ENCODE data around the gene PCK2.

Gene PCK2

DNA sequence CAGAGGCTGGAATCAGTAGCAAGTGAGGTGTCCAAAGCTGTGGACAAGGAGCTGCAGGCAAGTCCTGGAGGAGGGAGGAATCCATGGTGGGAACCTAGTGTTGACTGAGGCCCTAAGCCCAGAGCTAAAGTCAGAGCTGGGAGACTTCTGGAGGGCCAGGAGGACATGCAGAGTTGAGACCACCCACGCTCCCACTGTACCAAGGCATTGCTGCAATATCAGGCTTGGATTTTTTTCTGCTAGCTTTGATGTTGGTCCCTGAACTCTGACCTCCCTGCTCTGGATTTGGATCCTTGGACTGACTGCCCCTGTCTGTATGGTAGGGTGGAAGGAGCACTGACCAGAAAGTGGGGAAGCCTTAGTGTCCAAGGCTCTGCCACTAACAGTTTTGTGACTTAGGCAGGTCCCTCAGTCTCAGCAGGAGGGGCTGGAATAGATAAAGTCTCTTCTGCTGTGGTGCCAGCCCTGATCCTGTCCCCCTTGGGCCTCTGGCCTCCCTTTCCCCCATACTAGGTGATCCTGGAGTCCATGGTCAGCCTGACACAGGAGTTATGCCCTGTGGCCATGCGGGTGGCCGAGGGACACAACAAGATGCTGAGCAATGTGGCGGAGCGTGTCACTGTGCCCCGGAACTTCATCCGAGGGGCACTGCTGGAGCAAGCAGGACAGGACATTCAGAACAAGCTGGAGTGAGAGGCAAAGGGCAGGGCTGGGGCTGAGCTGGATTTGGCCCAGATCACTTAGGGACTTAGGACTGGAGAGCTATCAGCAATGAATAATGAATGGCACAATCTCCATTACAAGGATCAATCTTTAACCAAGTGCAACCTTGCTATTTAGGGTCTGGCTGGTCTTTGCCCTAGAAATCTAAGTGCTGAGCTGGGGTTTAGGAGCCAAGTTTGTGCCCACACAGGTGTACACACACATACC is 32.9 kb upstream of the PCK2 start:
- no peak for DNase-seq (ENCODE audit: low spot score)

DNA sequence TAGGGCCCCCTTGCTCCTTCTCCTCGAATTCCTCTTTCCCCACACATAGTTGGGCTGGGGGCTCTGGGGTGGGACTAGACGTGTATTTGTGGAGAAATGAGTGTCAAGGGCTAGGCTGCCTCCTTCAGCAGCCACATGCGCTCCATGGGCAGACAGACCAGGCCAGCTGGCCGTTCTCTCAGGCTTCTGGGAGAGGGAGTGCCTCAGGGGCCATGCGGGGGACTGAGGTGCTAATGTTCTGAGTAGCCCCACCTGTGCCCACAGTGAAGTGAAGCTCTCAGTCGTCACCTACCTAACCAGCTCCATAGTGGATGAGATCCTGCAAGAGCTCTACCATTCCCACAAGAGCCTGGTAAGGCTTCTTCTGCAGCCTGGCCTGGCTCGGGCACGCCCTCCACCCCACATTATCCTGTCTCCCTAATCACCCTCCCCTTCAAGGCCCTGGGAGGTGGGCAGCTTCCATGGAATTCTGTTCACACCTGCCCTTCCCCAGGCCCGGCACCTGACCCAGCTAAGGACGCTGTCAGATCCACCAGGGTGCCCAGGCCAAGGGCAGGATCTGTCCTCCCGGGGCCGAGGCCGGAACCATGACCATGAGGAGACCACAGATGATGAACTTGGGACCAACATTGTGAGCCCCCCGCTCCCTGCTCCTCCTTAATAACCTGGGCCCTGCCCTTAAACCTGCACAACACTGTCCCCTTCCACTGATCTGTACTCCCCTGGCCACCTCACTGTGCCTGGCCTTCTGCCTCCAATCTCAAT is 31.7 kb upstream of the PCK2 start:
- no peak for DNase-seq (ENCODE audit: low spot score)

DNA sequence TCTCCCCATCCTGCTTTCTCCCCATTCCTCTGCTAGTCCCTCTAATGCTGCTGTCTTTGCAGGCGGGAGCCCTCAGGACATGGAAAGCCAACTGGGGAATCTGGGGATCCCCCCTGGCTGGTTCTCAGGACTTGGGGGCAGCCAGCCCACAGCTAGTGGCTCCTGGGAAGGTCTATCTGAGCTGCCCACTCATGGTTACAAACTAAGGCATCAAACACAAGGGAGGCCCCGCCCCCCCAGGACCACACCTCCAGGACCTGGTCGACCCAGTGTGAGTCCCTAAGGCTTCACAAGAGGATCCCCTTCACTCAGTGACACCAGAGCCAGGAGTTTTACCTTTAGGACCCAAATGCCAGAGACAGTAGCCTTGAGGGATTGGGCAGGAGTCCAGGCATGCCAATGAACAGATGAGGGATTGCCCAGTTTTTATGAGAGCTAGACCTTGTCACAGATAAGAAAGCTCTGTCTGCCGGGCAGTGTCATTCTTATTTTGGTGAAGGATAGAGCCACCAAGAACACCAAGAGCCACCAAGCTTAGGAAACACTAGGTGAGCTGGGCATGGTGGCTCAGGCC is 30.8 kb upstream of the PCK2 start:
- DNase-seq (ENCODE audit: low spot score) = no peak

DNA sequence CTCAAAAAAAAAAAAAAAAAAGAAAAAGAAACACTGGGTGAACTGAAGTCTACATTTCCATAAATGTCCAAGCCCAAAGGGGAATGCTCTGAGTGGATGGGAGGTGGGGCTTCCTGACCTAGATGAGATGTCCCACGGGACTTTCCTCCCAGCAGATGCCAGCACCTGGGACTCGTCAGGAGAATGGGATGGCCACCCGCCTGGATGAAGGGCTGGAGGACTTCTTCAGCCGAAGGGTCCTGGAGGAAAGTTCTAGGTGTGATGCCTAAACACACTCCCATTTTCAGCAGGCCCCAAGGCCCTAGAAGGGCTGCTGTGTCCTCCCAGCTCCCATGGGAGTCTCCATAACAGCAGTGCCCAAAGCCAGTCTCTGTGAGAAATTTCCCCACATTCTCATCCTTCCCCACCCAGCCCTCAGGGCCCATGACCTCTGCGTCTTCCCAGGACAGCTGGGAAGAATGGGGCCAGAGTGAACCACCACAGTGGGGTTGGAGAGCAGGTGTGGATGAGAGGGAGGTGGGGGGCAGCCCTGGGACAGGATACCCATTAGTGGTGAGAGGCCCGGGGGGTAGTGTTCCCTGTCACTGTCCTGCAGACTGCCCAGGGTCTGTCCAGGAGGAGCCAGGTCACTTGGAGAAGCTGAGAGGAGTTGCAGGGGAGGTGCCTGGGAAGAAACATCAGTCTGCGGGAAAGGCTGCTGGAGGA is 29.9 kb upstream of the PCK2 start:
- DNase-seq (ENCODE audit: low spot score) = no peak

DNA sequence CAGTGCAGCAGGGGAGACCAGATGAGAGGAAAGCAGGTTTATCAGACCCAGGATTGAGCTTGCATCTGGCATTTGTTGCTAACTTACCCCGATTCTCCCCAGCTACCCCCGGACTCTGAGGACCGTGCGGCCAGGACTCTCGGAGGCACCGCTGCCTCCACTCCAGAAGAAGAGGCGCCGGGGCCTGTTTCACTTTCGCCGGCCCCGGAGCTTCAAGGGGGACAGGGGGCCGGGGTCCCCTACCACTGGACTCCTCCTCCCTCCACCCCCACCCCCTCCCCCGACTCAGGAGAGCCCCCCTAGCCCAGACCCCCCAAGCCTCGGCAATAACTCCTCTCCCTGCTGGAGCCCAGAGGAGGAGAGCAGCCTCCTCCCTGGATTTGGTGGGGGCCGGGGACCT is 29.3 kb upstream of the PCK2 start:
- no peak for DNase-seq (ENCODE audit: low spot score)

DNA sequence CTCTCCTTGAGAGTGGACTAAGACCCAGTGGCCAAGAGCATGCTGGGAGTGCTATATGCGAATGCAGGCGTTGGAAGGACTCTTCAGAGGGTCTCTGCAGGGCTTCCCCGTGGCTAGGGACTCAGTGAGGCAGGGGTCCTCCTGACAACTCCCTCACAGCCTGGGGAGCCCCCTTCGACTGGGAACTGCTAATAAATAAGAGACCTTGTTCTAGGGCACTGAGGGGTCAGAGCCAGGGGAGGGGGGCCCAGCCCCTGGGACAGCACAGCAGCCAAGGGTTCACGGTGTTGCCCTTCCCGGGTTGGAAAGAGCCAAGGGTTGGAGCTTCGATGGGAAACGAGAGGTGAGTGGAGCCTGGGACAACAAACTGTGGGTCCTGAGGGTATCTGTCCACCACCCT is 28.7 kb upstream of the PCK2 start:
- no peak for DNase-seq (ENCODE audit: low spot score)

DNA sequence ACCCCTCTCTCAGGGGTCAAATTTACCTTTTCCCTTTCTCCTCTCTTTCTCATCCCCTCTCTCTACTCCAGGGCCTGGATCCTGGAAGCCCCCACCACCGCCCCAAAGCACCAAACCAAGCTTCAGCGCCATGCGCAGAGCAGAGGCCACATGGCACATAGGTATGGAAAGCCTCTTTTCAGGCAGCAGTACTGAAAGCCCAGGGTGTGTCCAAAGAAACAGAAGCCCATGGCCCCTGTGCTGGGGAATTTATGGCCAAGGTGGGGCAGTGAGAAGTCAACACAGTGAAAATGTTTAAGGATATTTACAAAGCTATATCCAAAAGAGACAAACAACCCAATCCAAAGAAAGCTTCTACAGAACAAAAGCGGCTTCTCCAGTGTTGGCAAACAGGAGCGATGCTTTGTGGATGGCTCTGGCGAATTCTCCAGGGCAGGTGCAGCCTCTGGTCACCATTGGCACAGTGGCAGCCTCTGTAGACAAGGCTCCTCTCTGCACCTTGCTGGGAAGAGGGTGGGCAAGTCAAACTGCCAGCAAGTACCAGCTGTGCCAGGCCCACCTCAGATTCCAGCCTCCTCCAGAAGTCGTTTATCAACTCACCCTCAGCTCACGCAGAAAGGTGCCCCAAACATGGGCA is 27.5 kb upstream of the PCK2 start:
- DNase-seq (ENCODE audit: low spot score) = no peak

DNA sequence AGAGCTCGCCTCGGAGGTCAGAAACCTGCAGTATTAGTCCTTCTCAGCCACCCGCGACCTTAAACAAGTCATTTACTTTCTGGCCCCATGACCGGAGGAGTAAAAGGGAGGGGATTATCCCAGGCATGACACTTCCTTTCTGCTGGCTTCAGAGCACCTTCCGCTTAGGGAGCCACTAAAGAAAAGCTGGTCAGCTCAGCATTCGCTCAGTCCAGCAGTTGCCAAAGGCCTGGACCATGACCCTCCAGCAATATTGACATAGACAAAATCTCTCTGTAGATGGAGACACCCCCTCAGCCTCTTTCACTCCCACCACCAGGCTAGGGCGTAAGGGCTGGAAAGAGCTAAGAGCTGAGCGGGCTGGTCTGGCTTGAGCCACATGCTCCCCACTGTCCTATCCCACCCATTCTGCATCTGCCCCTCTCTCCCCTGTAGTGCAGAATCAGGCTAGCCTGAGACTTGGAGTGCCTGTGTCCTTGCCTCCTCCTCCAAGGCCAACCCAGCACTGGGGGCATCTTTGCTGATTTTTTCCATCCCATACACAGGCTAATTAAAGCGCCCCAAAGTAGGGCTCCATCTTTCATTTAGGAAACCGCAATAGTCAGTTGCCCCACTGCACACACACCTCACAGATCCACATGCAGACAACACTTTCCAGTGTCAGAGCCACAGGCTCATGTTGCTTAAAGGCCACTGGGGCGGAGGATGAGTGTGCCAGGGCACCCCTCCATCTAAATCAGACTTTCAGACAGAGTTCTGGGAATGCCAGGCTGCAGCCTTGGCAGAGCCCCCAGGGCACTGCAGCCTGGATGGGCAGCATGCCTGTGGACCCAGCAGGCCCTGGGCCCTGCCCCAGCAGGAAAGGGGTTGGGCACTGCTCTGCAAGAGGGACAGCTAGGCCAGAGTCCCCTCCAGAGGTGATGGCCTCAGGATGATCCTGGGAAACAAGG is 26.7 kb upstream of the PCK2 start:
- no peak for DNase-seq (ENCODE audit: low spot score)

DNA sequence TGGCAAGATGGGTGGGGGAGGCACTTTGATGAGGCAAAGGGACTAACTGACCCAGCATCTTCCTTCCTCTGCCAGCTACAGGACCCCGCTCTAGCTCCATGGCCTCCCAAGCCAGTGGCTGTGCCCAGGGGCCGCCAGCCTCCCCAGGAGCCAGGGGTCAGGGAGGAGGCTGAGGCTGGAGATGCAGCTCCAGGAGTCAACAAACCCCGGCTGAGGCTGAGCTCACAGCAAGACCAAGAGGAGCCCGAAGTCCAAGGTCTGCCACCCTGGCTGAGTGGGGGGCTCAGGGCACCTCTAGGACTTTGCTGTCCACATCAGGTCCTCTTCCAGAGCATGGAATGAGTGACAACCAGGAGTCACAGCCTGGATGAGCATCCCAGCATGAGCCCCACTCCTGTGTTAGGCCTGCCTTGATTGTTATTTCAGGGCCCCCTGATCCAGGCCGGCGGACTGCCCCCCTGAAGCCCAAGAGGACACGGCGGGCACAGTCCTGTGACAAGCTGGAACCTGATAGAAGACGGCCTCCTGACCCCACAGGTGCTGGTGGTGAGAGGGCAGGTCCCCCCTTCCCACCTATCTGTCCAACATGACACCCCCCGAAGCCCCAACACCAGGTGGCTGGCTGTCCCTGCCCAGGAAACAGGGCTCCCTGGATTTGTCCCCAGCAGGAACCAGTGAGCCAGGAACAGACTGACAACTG is 25.2 kb upstream of the PCK2 start:
- no peak for DNase-seq (ENCODE audit: low spot score)

DNA sequence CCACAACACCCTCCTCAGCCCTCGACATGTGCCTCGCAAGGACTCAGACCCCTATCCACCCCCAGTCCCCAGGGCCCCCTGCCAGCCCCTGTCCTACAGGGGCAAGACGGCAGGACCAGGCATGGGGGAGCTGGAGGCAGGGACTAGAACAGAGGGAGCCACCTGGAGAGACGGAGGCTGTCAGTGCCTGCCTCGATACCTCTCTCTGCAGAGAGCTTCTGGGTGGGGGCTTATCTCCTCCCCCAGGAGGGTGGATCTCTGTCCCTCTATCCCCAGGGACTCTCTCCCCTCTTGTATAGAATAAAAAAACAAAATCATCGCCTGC is 24.7 kb upstream of the PCK2 start:
- no peak for DNase-seq (ENCODE audit: low spot score)

DNA sequence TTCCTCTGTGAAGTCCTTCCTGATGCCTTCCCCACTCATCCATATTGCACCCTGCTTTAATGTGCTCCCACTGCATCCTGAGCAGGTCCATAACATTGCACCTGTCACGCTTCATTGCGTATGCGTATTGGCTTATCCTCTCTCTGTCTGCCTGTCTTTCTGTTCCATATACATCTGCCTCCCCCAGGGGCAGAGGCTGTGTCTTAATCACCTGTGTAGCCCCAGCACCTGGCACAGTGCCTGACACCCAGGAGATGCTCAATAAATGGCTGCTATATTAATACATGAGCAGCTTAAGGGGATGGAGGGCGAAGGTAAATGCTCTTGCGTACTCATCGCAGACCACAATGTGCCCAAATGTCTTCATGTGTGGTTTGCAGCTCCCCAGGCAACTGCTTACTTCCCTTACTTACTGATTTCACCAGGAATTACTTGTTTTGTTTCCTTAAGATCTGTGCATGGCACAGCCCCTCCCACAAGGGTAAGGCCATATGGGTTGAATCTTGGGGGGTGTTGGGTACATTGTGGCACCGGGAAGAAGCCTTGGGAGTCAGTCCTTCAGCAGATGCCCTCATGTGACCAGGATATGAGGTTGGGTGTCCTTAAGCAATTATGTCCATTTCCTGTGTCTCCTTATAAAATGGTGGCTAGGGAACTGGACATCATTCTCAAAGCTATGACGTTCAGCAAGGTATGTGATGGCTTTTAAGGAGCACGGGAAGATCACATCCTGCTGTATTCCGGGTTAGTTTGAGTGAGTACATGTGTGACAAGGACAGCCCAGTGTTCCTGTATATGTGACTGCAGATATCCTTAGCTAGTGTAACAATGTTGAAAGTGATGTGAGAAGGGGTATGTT is 23.6 kb upstream of the PCK2 start:
- DNase-seq (ENCODE audit: low spot score) = no peak

DNA sequence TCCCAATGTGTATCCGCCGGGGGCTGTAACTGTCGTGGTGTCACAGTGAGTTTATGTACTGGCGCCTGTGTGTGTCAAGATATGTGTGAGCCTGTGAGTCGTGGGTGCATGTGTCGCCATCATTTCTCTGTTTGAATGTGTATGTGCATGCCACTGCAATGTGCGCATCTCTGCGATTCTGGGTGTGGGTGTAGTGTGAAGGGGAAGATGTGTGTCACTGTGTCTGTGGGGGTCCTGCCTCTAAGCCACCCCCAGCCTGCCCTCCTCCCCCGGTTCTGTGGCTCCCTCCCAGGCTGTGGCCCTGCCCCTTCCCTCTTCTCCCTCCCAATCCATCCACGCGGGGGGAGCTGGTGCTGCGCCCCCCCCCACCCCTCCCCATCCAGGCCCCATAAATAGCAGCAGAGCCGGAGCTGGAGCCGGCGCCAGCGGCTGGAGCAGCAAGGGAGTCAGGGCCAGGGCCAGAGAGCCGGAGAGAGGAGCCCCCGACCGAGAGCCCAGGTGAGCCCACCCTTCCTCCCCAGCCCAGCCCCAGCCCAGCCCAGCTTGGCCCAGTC is 22.9 kb upstream of the PCK2 start, which contains the start of gene CPNE6:
CPNE6 (plus strand) TSS at position 419 of the 554 bp plus-strand sequence. CDS start 1,375 bp downstream, outside the sequence.
- DNase-seq (ENCODE audit: low spot score) = no peak

DNA sequence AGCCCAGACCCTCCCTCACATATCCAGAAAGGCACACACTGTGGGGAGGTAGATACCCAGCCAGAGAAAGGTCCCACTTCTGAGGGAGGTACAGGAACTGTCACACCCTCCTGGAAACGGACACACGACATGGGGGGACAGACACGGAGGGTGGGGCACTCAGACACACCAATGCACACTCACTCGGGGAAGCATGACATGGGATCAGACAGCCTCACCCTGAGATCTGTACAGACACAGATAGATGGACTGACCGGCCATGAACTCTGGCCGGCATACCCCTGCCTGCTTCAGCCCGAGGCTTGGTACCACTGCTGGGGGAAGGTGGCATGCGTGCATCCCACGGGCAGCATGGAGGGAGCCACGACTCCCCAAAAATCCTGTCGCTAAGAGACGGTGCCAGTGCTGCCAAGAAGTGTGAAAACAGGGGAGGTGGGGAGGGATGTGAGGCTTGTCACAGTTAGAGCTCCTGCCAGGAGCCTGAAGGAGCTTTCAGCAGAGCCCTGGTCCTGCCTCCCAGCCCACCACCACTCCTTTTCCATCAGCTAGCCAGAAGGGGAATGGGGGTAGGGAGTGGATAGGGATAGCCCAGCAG is 22.2 kb upstream of the PCK2 start:
- no peak for DNase-seq (ENCODE audit: low spot score)

DNA sequence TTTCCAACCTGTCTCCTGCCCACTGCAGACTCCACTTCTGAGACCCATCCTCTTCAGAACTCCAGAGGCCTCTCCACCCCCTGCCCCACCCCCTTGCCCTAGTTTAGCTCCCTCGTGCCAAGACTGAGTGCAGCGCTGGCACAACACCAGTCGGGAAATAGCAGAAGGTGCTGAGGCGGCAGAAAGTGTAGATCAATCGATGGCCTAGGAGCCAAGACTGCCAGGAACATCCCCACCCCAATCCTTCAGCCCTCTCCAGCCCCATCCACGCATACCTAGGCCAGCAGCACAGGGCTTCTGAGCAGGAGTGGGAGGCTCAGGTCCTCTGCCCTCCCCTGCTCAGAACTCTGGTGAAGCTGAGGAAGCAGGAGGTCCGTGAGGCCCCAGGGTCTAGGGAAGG is 21.7 kb upstream of the PCK2 start:
- no peak for DNase-seq (ENCODE audit: low spot score)

DNA sequence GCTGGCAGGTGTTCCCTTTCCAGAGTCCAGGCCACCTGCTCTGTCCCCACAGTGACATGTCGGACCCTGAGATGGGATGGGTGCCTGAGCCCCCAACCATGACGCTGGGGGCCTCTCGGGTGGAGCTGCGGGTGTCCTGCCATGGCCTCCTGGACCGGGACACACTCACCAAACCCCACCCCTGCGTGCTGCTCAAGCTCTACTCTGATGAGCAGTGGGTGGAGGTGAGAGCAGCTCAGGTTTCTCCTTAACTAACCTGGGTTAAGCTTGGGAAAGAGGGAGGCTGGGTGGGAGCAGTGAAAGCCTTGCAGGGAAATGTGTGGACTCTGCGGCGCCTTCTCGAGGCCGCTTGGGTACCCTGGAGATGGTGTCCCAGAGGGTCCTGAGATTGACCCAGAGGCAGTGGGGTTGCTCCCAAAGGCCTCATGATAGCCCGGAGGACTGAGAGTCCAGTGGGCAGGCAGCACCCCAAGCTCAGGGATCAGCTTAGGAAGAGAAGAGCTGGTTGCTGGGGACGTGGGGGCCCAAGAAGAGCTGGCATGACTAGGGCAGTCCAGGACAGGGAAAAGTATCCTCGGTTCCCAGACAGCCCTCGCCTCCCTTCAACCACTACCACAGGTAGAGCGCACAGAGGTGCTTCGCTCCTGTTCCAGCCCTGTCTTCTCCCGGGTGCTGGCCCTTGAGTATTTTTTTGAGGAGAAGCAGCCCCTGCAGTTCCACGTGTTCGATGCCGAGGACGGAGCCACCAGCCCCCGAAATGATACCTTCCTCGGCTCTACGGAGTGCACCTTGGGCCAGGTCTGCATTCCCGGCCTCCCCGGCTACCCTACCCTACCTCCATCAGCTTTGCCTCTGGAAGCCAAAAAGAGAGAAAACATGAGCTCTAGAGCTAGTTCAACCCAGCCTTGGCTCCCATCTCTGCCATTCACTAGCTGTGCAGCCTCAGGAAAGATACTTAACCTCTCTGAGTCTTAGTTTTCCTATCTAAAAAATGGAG is 20.9 kb upstream of the PCK2 start:
- DNase-seq (ENCODE audit: low spot score) = no peak

DNA sequence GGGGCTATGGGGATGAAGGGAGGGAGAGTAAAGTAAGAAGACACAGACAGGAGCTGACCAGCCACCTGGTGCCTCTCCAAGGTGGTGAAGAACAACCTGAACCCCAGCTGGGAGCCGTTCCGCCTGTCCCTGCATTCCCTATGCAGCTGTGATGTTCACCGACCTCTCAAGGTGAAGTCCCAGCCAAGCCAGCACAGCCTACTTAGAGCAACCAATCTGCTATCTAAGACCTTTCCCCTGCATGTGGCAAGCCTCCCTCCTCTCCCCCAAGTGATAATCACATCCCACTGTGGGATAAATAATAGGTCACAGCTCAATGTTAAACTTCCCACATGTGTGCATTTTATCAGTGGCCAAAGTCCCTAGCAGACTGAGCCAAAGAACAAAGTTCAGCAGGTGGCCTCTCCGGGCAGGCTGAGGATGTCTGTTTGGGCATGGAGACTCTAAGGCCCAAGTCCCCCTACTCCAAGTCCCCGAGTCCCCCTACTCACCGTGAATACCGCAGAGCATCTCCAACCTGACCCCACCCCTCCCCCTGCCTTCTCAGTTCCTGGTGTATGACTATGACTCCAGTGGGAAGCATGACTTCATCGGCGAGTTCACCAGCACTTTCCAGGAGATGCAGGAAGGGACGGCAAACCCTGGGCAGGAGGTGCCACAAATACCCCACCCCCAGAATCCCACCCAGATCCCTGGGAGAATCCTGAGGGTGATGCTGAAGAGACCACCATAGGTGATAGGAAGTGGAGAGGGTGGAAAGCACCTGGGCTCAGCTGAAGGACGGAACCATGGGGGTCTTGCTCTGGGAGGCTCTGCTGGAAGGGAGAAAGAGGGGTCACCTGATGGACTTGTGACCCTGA is 19.3 kb upstream of the PCK2 start:
- DNase-seq (ENCODE audit: low spot score) = no peak
